ENCODE measurements around the gene TEF. TPM values are rescaled to one million over a fixed set of nuclear protein-coding genes. Genes with fewer than 3 reads are reported as not detected.

The TEF gene
- total RNA-seq, 4 donors from 2014 or later, result 15.9 to 41.1 (median 22.9) TPM

GRCh38 chr22:41347066-41347859, 34.5 kb upstream of the TEF start:
- Histone ChIP-seq H3K4me3 (replicated peaks in 1 of 3) (no peak overlapping the region), H3K36me3 (peaks cover 79 to 82% of the 10 kb centered on the region in 2 donors), H3K27me3 (no peaks in the 10 kb centered on the region), H3K27ac (no peak overlapping the region), H3K4me1 (no peaks in the 10 kb centered on the region), H3K9me3 (no peaks in the 10 kb centered on the region)
- TF ChIP-seq POLR2A (IDR thresholded peaks at IDR 0.05), result no peak
- TF ChIP-seq, protein P1, sequence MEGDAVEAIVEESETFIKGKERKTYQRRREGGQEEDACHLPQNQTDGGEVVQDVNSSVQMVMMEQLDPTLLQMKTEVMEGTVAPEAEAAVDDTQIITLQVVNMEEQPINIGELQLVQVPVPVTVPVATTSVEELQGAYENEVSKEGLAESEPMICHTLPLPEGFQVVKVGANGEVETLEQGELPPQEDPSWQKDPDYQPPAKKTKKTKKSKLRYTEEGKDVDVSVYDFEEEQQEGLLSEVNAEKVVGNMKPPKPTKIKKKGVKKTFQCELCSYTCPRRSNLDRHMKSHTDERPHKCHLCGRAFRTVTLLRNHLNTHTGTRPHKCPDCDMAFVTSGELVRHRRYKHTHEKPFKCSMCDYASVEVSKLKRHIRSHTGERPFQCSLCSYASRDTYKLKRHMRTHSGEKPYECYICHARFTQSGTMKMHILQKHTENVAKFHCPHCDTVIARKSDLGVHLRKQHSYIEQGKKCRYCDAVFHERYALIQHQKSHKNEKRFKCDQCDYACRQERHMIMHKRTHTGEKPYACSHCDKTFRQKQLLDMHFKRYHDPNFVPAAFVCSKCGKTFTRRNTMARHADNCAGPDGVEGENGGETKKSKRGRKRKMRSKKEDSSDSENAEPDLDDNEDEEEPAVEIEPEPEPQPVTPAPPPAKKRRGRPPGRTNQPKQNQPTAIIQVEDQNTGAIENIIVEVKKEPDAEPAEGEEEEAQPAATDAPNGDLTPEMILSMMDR (IDR thresholded peaks at IDR 0.05), result no peak
- WGBS, 2 donors, result 89 to 95% methylated on average over 15 to 18 of the region's 18 CpGs
- intact Hi-C loops (cut with DNase I), result no loop called here
- DNase-seq, result no peak

- intact Hi-C loops (cut with DNase I), result no loop called here
- TF ChIP-seq, protein P1 (IDR thresholded peaks at IDR 0.05), result no peak
- no peak for TF ChIP-seq POLR2A (IDR thresholded peaks at IDR 0.05)
- peaks cover 71 to 82% of the 10 kb centered on the region in 2 donors for H3K36me3 ChIP-seq
Measured at GRCh38 chr22:41348964-41349484, 32.7 kb upstream of the TEF start.

GRCh38 chr22:41350087-41350486, 31.7 kb upstream of the TEF start:
- peaks cover 77 to 85% of the 10 kb centered on the region in 2 donors for H3K36me3 ChIP-seq
- no peaks in the 10 kb centered on the region for H3K9me3 ChIP-seq
- intact Hi-C loops (cut with DNase I), result no loop called here
- no peak overlapping the region for H3K27ac ChIP-seq
- no peaks in the 10 kb centered on the region for H3K27me3 ChIP-seq
- no peak overlapping the region for H3K4me3 ChIP-seq (replicated peaks in 1 of 3)
- DNase-seq, result no peak
- 83 to 92% methylated on average over 4 of the region's 4 CpGs for WGBS, 2 donors
- TF ChIP-seq, protein P1 (IDR thresholded peaks at IDR 0.05), result no peak
- no peak for TF ChIP-seq POLR2A (IDR thresholded peaks at IDR 0.05)
- no peaks in the 10 kb centered on the region for H3K4me1 ChIP-seq

More at GRCh38 chr22:41348964-41349484, 32.7 kb upstream of the TEF start:
- whole genome bisulfite sequencing, 2 donors, result 91 to 96% methylated on average over 21 of the region's 22 CpGs
- H3K27ac ChIP-seq, result no peak overlapping the region
- DNase-seq, result no peak
- H3K27me3 ChIP-seq, result no peaks in the 10 kb centered on the region
- no peak overlapping the region for H3K4me3 ChIP-seq (replicated peaks in 1 of 3)
- no peaks in the 10 kb centered on the region for H3K9me3 ChIP-seq
- no peaks in the 10 kb centered on the region for H3K4me1 ChIP-seq

- H3K27ac ChIP-seq, result no peak overlapping the region
- 92 to 94% methylated on average over 5 of the region's 5 CpGs for WGBS, 2 donors
Measured at GRCh38 chr22:41351011-41351410, 30.7 kb upstream of the TEF start.

More at GRCh38 chr22:41351011-41351410, 30.7 kb upstream of the TEF start:
- H3K4me1 ChIP-seq, result no peaks in the 10 kb centered on the region
- intact Hi-C loops (cut with DNase I), result no loop called here
- H3K27me3 ChIP-seq, result no peaks in the 10 kb centered on the region
- H3K4me3 ChIP-seq (replicated peaks in 1 of 3), result no peak overlapping the region
- peaks cover 77 to 86% of the 10 kb centered on the region in 2 donors for H3K36me3 ChIP-seq
- TF ChIP-seq, protein P1 (IDR thresholded peaks at IDR 0.05), result no peak
- TF ChIP-seq POLR2A (IDR thresholded peaks at IDR 0.05), result no peak
- H3K9me3 ChIP-seq, result no peaks in the 10 kb centered on the region
- DNase-seq, result no peak

All from thyroid gland (tissue), 4 donors.